Activated CD4-positive, alpha-beta T cell treated with anti-CD3 and anti-CD28 coated beads for 48 hours (primary cell): Measurements from ENCODE around the gene SEPSECS.
"Not testable (repeated sequence)": the region's sequence is repeated elsewhere in the genome, so short reads cannot be mapped to it uniquely, and the experiment has no call there.

Source experiments
- DNase-seq: peaks from one replicate; pipeline ENCODE4 v3.0.0-alpha.2; 2020

The SEPSECS gene

DNA sequence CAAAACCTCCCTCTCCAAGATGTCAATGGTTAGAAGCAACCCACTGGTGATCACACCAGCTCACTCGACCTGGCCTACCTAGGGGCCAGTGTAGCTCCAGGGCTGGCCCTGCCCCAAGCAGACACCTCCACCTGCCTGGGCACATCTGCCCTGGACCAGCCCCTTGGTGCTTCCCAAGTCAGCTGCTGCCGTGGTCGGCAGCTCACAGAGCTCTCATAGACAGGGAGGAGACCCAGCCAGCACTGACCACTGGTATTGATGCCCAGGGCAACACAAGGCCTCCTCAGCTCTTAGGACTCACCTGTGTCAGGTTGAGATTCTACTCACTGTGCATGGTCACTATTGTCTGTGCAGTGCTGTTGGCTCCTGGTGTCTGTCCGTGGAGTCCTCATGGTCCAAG, 51.7 kb downstream of the SEPSECS start:
- DNase-seq = no peak

- no peak for DNase-seq
These were observed 52.3 kb downstream of the SEPSECS start for GRCh38 chr4:25107827-25108516.

GRCh38 chr4:25106363-25107151, 53.7 kb downstream of the SEPSECS start:
- no peak for DNase-seq

DNA sequence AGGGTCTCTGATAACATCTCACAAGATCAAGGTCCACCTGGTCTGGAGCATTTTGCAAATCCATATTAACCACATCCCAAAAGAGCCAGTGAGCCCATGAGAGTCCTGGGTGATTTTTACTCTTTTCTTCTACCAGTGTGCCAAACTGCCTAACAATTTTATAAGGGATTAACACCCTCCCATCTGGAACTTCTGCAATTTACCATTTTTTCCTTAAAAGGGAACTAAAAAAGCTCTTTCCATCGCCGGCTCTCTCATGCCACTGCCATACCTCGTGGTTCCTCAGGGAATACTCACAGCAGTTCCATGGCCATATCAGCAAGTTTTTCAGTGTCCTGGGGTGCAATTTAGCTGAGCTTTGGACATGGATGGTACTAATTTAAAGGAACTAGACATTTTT, 55.7 kb downstream of the SEPSECS start:
- DNase-seq = no peak

DNA sequence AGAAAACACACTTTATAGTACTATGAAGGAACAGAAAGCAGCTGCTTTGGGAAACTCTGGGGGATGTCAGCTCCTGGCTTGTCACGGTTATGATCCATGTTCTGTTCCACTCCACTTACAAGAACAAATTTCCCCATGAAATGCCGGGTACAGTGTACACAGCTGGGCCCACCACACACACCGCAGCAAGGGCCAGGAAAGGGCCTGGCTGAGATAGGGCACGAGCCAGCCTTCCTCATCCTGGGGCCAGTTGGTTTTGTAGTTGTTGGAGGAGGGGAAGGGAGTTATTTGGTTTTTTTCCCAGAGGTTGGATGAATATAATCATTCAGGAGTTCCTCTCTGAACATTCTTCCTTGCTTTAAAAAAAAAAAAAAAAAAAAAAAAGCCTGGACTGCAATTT, 56.8 kb downstream of the SEPSECS start:
- no peak for DNase-seq

GRCh38 chr4:25101836-25102235, 58.4 kb downstream of the SEPSECS start:
- no peak for DNase-seq

GRCh38 chr4:25100710-25101109, 59.5 kb downstream of the SEPSECS start:
- DNase-seq = no peak

- no peak for DNase-seq
These were observed 60.2 kb downstream of the SEPSECS start for GRCh38 chr4:25100021-25100555.

- no peak for DNase-seq
These were observed 61.0 kb downstream of the SEPSECS start for GRCh38 chr4:25098964-25099891.

- no peak for DNase-seq
These were observed 63.2 kb downstream of the SEPSECS start for GRCh38 chr4:25096981-25097443.

DNA sequence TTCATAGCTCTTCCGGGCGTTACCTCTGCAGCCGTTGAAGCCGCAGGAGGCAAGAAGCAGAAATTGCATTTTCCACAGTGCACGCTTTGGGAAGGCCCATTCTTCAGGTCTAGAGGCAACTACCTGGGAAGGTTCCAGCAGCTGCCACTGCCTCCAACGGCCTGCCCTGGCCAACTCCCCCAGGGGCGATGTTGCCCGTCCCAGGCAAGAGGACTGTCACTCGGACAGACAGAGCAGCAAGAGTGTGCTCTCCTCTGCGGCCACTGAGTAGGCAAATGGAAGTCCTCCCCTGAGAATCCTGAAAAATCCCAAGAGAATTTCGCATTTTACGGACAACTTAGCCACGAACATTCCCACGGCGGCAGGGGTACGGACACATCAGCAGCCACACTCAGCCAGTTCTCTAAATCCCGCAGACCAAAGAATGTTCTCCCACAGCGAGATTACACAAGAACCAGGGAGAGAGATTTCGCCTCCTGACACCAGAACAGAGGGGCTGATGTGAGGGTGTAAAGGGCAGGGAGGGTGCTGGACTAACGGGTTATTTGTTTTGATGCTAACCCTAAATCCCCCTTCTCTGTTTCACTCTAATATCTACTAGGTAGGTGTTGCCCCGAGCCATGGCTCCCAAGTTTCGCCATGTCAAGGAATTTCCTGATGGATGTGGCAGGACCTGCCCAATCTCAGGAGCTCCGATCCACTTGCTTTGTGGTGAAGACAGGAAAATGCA, 63.8 kb downstream of the SEPSECS start:
- DNase-seq = no peak

DNA sequence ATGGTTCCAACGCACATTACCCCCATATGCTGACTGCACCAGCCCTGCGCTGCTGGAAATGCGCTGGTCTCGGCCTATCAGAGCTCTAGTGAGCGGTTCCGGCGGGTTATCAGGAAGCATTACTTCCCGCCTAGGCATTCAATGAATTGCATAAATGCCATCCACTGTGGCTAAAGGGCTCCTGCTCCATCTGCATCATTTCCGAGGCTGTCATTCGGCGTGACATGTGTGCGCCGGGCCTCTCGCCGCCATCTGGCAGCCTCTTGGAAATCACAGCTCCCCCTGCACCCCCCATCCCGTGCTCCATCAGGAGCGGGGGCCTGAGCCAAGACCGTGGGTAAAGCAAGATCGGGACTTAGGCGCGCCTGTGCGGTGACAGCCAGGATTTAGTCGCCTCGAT, 64.4 kb downstream of the SEPSECS start:
- DNase-seq = no peak

- no peak for DNase-seq
These were observed 68.1 kb downstream of the SEPSECS start for GRCh38 chr4:25092139-25092538.

- DNase-seq = no peak
These were observed 69.7 kb downstream of the SEPSECS start for GRCh38 chr4:25090516-25090915.

- DNase-seq = no peak
These were observed 71.0 kb downstream of the SEPSECS start for GRCh38 chr4:25089051-25089763.

GRCh38 chr4:25088093-25088952, 71.9 kb downstream of the SEPSECS start:
- peak; percentile 28 for DNase-seq

- no peak for DNase-seq
These were observed 74.6 kb downstream of the SEPSECS start for GRCh38 chr4:25085671-25086070.

GRCh38 chr4:25083441-25083840, 76.8 kb downstream of the SEPSECS start:
- not testable (repeated sequence) for DNase-seq

- no peak for DNase-seq
These were observed 78.3 kb downstream of the SEPSECS start for GRCh38 chr4:25081866-25082471.

- DNase-seq = no peak
These were observed 79.7 kb downstream of the SEPSECS start for GRCh38 chr4:25080571-25080970.
